ENCODE measurements around the gene ORM1.

GRCh38 chr9:114312513-114312875, 10.4 kb upstream of the ORM1 start:
- TF ChIP-seq GATA2 (IDR thresholded peaks at IDR 0.05; ENCODE audit: low read depth, low read length) (no peak), GATA3 (IDR thresholded peaks at IDR 0.05; ENCODE audit: low read depth, low read length) (no peak)

Measured in SH-SY5Y (cell line).